Measurements from ENCODE around the gene RIT2.

RIT2 gene

DNA sequence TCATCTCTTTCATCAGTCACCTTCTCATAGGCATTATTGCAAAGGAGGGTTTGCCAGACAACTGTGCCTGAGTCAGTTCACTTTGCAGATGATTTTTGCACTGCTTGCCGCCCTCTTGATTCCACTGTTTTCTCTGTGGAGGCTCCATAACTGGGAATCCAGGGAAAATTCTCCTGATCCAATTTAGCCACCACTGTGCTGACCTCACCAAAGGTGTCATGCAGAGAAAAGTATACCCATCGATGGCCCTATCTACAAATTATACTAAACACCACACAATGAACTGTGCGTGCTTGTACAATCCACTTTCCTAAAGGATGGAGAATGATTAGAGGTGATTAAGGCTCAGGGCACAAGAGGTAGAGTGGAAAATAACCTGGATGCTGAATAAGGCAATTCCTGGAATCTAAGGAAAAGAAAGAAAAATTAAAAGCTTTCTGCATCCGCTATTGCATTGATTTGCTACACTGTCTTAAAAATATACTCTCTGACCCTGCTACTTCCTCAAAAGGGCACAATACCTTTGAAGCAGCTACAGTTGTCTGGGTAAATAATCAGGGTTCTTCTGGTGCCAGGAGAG is 409.4 kb downstream of the RIT2 start:
- no peak for TF ChIP-seq POLR2AphosphoS5 (IDR thresholded peaks at IDR 0.05; ENCODE audit: low read depth, low read length)
- TF ChIP-seq POLR2A (IDR thresholded peaks at IDR 0.05; ENCODE audit: low read depth, low read length) = no peak
- no peak for TF ChIP-seq TAF1 (IDR thresholded peaks at IDR 0.05; ENCODE audit: borderline replicate concordance, low read depth, low read length)
- no peak for FAIRE-seq

More for the DNA sequence above, 409.4 kb downstream of the RIT2 start:
- DNase-seq (ENCODE audit: insufficient read length) = no peak
